ENCODE measurements around the gene PCAT7. TPM values are rescaled to one million over a fixed set of nuclear protein-coding genes. Genes with fewer than 3 reads are reported as not detected.

Gene PCAT7
- total RNA-seq, 1 experiment from 2014 or later: 4.0 TPM

DNA sequence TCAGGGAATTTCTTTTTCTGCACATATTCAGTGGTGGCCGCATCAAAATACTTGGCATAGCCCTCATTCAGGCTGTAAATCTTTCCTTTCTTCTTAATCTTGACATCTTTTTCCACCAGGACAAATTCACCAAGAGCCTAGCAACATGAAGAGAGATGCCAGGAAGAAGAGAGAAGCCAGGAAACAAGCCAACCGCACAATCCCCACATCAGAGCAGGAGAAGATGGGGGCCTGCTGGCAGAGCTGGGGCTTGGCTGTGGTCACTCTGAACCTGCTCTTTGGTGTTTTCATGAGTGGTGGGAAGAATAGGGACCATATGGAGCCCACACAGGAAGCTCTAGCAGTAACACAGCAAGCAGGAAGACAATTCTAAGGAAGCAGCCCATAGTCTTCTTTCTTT, 12.4 kb downstream of the PCAT7 start:
- no peak overlapping the region for H3T11ph ChIP-seq (ENCODE audit: low read length)
- H3K4me1 ChIP-seq (ENCODE audit: insufficient read depth, low read length): no peaks in the 10 kb centered on the region; the same call in 1 of the 2 replicates
- no peak overlapping the region for H2AFZ ChIP-seq (ENCODE audit: low read length)
- peaks cover 15% of the 10 kb centered on the region in 2 experiments for H3K4me1 Mint-ChIP-seq
- no peak overlapping the region for H3K4ac ChIP-seq (ENCODE audit: low read depth, low read length)
- DNase-seq: no peak
- H3K27ac ChIP-seq (ENCODE audit: insufficient read length, low read depth, low read length): no peak overlapping the region
- no peak overlapping the region for H2BK12ac ChIP-seq (ENCODE audit: insufficient read length, low read depth, low read length)
- H3K14ac ChIP-seq (ENCODE audit: insufficient read depth, low read length): no peak overlapping the region
- no peaks in the 10 kb centered on the region for H3K79me2 ChIP-seq (ENCODE audit: insufficient read depth, low read length)
- H2BK15ac ChIP-seq (ENCODE audit: low read depth, low read length): no peak overlapping the region
- H3K36me3 Mint-ChIP-seq (ENCODE audit: insufficient read depth in 1 of 3, low read depth in 3 of 3): peaks cover 13 to 18% (median 16%) of the 10 kb centered on the region in 3 experiments
- H3K23ac ChIP-seq (ENCODE audit: insufficient read length, low read depth, low read length): no peak overlapping the region
- no CpG with 5 or more reads among the region's 2 CpGs for WGBS (ENCODE audit: extremely low coverage, insufficient read length, low lambda C conversion rate)
- no peaks in the 10 kb centered on the region for H3K23me2 ChIP-seq (ENCODE audit: insufficient read length, low read depth, low read length, poor library complexity, severe bottlenecking)
- no peak overlapping the region for H4K8ac ChIP-seq (replicated peaks; ENCODE audit: insufficient read length, low read depth, low read length)
- H3K27me3 ChIP-seq (ENCODE audit: insufficient read depth, low read length): no peaks in the 10 kb centered on the region
- no peaks in the 10 kb centered on the region for H4K20me1 ChIP-seq (ENCODE audit: control insufficient read depth, insufficient read depth, insufficient read length)
- H4K5ac ChIP-seq (ENCODE audit: insufficient read length, low read depth, low read length): no peak overlapping the region
- no peaks in the 10 kb centered on the region; a peak in 2 of 5 replicates for H3K9me3 Mint-ChIP-seq
- no peaks in the 10 kb centered on the region for H3K9me3 ChIP-seq (ENCODE audit: control insufficient read depth, low read depth, low read length)
- H3K79me1 ChIP-seq (ENCODE audit: insufficient read depth, low read depth, low read length, poor library complexity, severe bottlenecking): no peaks in the 10 kb centered on the region
- H3K9ac ChIP-seq (ENCODE audit: extremely low read depth, insufficient read length, low read length): no peak overlapping the region
- no peak overlapping the region for H3K4me3 Mint-ChIP-seq
- H4K91ac ChIP-seq (ENCODE audit: insufficient read length, low read depth, low read length): no peak overlapping the region
- no peak overlapping the region for H2BK20ac ChIP-seq (ENCODE audit: low read depth, low read length, poor library complexity, severe bottlenecking)
- no peak overlapping the region for H3K18ac ChIP-seq (ENCODE audit: insufficient read length, low read depth, low read length)
- H2BK5ac ChIP-seq (ENCODE audit: insufficient read length, low read length): no peak overlapping the region
- no peak overlapping the region for H2AK5ac ChIP-seq (ENCODE audit: insufficient read length, low read length)
- H3K27me3 Mint-ChIP-seq (ENCODE audit: low read depth): peaks cover 10% of the 10 kb centered on the region
- H2BK120ac ChIP-seq (ENCODE audit: low read depth, low read length, poor library complexity, severe bottlenecking): no peak overlapping the region
- no peak overlapping the region for H3K4me2 ChIP-seq (ENCODE audit: insufficient read depth, insufficient read length, low read length)
- TF ChIP-seq, protein P1, sequence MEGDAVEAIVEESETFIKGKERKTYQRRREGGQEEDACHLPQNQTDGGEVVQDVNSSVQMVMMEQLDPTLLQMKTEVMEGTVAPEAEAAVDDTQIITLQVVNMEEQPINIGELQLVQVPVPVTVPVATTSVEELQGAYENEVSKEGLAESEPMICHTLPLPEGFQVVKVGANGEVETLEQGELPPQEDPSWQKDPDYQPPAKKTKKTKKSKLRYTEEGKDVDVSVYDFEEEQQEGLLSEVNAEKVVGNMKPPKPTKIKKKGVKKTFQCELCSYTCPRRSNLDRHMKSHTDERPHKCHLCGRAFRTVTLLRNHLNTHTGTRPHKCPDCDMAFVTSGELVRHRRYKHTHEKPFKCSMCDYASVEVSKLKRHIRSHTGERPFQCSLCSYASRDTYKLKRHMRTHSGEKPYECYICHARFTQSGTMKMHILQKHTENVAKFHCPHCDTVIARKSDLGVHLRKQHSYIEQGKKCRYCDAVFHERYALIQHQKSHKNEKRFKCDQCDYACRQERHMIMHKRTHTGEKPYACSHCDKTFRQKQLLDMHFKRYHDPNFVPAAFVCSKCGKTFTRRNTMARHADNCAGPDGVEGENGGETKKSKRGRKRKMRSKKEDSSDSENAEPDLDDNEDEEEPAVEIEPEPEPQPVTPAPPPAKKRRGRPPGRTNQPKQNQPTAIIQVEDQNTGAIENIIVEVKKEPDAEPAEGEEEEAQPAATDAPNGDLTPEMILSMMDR (conservative IDR thresholded peaks at IDR 0.05): no peak
- no peak overlapping the region for H3K56ac ChIP-seq (ENCODE audit: insufficient read length, low read depth, low read length)
- no peak overlapping the region for H3K27ac Mint-ChIP-seq
